HG03460 (cell line): ENCODE data around the gene C19orf25.
"Not testable (repeated sequence)": the region's sequence is repeated elsewhere in the genome, so short reads cannot be mapped to it uniquely, and the experiment has no call there.

ENCODE experiments used
- ATAC-seq: cut with Tn5 transposase; IDR thresholded peaks from one replicate; pipeline ENCODE4 v1.9.1; 2021; ENCODE audit not compliant: unreplicated experiment

The C19orf25 gene

DNA sequence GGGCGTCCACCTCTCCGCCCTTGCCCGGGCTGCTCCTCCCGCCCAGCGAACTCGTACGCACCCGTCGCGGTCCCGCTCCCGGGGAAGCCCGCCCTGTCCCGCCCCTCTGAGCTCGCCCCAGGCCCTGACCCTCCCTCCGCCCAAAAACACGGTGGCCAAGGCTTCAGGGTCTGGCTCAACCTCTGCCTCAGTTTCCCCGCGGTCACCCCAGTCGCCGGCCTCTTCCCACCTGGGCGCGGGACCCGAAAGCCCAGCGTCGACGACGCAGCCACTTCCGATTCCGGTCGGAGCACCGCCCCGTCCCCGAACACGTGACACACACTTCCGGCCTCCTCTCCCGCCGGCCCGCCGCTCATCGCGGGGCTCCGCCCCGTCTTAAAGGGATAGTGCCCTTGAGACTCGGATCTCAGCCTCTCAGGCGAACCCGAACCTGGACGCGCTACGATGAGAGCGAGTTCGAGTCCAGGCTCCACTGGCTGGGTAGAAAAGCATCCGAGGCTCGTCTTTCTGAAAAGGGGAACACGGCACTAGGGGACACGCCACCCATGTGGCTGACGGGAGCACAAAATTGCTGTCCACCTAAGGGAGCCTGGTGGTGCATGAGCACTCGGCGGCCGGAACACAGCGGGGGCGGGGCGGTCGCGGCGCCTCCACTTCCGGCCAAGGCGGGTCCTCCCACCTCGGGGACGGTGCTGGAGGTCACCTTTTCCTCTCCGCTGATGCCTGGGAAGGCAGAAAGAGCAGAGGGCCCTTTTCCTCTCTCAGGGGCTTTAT is at the start of gene C19orf25:
Gene C19orf25, minus strand, starts transcription at position 282 of the 774 bp plus-strand sequence. CDS start 312 bp downstream, outside the sequence.
- peak; percentile 83 for ATAC-seq

DNA sequence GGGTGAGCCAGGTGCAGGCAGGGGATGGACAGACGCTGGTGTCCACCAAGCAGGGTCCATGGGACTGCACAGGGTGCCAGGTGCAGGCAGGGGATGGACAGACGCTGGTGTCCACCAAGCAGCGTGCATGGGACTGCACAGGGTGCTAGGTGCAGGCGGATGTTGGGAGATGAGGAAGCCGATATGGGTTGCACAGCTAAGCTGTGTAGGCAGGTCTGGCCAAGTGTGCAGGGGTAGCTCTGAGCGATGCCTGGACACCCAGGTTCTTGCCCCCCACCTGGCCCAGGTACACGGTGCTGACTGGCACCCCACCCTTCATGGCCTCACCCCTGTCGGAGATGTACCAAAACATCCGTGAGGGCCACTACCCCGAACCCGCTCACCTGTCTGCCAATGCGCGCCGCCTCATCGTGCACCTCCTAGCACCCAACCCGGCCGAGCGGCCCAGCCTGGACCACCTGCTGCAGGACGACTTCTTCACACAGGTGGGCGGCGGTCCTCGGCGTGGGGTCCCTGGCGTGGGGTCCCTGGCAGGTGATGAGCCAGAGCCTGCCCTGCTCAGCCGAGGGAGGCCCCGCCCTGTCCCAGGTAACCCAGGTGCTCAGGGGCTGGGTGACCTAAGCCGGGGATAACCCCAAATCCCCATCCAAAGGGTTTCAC is 48.8 kb upstream of the C19orf25 start:
- no peak for ATAC-seq

DNA sequence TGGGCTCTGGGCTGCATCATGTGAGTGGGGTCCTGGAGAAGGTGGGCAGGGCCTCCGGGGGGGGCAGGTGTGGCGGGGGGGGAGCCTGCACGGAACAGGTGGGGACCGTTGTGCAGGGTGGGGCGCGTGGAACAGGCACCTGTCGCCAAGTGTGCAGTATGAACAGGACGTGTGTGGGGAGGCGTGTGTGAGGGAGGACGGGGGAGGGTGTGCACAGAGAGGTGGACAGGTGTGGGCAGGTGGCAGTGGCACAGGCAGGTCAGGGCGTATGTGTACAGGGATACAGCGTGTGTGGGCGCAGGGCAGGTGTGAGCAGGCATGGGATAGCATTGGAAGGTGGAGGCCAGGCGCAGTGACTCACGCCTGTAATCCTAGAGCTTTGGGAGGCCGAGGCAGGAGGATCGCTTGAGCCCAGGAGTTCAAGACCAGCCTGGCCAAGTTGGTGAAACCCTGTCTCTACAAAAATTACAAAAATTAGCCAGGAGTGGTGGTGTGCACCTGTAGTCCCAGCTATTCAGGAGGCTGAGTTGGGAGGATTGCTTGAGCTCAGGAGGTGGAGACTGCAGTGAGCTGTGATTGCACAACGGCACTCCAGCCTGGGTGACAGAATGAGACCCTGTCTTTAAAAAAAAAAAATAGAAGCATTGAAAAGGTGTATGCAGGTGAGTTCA is 48.1 kb upstream of the C19orf25 start:
- no peak for ATAC-seq

DNA sequence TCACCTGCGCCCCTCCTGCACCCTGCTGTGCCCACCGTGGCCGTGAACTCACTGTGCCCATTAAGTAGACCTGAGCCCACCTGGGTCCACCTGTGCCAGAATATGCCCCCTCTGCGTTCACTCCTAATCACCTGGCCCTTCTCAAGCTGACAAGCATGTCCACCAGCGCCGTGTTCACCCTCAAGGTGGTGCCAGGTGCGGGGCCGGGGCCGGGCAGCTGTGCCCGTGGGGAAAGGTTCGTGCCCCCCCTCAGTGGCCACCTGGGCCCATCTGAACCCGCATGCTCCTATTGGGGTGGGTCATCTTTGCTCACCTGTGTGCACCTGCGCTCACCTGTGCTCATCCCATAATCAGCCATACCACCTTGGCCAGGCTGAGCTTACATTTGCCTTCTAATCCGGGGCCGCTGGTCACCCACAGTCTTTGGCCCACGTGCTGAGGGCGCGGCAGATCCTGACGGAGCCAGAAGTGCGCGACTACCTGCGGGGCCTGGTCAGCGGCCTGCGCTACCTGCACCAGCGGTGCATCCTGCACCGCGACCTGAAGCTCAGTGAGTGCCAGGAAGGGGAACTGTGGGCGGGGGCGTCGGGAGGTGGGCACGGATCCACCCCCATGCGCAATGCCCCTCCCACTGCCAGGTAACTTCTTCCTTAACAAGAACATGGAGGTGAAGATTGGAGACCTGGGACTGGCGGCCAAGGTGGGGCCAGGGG is 47.2 kb upstream of the C19orf25 start:
- ATAC-seq = no peak

DNA sequence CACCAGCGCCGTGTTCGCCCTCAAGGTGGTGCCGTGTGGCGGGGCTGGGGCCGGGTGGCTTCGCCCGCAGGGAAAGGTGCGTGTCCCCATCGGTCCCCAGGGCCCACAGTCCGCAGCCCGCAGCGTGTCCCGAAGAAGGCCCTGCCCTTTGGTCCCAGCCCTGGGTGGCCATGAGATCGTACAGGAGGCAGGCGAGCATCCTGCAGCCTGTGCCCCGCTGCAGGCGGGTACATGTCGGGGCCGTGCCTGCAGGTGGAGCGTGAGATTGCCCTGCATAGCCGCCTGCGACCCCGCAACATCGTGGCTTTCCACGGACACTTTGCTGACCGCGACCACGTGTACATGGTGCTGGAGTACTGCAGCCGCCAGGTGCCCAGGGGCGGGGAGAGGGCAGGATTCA is 46.3 kb upstream of the C19orf25 start:
- no peak for ATAC-seq

DNA sequence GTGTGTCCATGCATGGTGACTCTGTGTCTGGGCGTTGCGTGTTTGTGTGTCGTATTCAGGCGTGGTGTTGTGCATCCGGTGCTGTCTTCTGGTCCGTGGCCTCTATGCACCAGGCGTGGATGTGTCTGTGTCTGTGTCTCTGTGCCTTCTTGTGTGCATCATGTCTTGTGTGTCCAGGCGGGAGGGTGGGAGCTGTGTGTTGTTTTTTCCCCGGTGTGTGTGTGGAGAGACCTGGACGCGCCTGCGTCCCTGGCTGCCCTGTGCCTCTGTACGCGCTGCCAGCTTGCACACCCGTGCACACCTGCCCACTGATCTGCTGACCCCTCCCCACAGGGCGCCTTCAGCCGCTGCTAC is 45.9 kb upstream of the C19orf25 start:
- ATAC-seq = no peak

DNA sequence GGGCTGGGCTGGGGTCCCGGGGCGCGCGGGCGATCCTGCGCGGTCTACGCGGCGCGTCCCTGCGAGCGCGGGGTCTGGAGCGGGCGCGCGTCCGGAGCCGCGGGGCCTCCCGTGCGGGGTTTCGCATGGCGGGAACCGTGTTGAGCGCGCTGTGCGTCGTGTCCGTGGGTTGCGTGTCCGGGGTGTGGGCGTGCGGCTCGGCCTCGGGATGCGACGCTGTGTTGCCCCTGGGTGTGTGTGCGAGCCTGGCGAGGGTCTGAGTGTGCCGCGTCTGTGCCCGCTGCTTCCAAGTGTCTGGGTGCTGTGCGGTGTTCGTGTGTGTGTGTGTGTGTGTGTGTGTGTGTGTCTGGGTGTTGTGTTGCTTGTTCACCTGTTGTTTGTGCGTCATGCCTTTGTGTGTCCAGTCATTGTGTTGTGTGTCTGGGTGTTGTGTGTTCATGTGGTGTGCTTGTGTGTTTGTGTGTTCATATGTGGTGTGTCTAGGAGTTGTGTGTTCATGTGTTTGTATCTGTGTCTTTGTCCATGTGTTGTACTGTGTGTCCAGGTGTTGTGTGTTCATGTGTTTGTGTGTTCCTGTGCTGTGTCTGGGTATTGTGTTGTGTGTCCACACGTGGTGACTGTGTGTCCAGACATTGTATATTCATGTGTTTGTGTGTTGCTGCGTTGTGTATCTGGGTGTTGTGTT is 45.4 kb upstream of the C19orf25 start:
- no peak for ATAC-seq

DNA sequence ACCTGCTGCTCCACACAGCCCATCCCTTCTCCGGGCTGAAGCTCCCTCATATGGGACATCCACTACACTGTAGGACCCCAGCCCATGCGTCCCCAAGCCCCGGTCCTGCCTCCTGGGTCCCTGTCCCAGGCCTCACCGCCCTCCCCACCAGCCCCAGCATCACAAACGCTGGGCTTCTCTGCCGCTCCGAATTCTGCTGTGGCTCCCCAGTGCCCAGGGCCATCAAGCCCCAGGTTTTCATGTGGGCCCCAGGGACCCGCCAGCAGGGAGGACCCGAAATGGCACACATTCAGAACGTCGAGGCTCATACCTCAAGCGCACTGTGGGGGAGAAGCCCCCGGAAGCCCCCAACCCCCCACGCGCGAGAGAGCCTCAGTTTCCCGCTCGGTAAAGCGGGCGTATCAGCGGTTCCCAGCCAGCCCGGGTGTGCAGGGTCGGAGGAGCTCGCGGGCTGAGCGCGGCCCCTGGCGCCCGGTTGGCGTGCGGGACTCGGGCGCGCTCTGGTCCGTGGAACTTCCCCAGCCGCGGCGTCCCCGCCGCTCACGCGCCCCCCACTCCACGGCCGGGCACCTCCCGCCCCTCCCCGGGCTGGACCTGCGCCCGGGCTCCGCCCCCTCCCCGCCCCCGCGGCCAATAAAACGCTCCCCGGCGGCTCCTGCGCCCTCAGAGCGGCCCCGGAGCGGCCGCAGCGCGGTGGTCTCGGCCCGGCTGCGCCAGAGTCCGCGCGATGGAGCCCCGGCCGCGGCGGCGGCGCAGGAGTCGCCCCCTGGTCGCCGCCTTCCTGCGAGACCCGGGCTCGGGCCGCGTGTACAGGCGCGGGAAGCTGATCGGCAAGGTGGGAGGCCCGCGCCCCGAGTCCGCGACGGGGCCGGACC is 44.6 kb upstream of the C19orf25 start, which contains the start of gene PLK5:
Gene PLK5, plus strand, starts transcription at position 666 of the 875 bp plus-strand sequence. CDS start 2,920 bp downstream, outside the sequence.
- ATAC-seq = no peak

DNA sequence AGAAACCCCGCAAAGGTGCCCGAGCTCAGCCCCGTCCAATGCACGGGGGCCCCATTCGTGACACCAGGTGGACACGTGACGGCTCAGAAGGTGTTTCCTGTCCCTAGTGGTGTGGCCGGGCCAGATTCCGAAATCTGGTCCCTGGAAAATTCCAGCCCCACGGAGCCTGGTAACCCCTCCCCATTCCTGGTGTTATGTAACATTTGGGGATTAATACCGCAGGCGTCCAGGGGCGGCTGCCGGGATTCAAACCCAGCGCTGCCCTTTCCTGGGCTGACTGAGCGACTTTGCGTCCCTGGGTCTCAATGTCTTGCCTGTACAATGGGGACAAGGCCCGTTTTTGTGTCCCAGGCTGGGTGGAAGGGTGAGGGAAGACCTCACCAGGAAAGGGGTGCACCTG is 43.8 kb upstream of the C19orf25 start:
- no peak for ATAC-seq

DNA sequence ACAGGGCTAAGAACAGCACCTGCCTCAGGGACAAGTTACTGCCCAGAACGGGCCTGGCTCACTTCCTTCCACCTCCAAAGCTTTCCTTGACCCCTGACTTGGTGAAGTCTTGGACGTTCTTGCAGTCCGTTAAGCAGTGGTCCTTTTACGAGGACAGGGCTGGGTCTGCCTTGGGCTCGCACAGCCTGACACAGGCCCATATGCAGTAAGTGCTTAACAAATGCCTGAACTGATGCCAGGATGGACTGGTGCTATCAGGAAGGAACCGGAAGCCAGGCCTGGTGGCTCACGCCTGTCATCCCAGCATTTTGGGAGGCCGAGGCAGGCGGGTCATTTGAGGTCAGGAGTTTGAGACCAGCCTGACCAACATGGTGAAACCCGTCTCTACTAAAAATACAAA is 43.0 kb upstream of the C19orf25 start:
- ATAC-seq = no peak

DNA sequence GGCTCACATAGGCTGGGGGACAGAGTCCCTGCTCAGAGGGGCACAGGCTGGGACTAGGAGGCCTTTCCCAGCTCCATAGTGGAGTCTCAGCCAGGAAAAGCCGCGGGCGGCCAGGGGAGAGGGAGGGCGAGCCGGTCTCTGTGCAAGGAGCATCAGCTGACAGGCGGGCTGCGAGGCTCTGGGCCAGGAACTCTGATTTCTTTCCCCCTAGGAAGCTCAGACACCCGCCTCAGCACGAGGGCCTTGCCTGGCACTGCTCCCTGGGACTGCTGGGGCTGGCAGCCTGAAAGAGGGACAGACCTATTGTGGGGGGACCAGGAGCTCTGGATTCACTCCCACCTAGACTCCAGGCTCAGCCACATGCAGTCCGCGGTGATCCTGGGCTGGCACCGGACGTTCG is 42.6 kb upstream of the C19orf25 start:
- no peak for ATAC-seq

DNA sequence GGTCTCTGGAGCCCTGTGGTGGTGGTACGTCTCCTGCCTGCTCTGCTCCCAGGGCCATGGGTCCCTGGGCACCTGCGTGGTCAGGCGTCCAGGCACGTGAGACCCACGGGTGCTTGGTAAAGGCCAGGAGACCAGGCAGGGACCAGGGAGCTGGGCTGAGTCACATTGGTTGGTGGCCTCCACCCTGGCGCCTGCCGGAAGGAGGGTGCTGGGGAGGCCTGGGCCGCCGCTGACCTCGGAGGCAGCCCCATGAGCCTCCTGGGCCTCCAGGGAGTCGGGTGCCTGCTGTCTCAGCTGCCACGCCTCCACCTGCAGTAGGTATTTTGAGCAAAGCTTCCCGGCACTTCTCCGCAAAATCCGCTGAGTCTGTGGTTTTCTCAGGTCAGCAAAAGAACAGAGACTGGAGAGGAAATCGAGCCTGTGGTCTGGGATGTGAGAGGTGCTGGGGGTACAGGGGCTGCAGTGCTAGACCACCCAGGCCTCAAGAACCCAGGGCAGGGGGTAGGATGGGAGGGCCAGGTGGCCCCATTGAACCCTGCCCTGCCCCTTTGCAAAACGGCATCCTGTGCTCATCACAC is 41.3 kb upstream of the C19orf25 start:
- ATAC-seq = no peak

DNA sequence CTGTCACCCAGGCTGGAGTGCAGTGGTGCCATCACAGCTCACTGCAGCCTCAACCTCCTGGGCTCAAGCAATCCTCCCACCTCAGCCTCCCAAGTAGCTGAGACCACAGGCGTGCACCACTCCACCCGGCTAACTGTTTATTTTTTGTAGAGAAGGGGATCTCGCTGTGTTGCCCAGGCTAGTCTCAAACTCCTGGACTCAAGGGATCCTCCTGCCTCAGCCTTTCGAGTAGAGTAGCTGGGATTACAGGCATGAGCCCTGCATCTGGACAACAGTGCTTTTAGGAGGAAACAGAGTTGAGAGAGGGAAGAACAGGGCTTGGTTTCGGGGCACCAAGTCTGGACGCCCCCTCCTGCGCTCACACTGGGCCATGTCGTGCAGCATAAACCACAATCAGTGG is 40.8 kb upstream of the C19orf25 start:
- not testable (repeated sequence) for ATAC-seq

DNA sequence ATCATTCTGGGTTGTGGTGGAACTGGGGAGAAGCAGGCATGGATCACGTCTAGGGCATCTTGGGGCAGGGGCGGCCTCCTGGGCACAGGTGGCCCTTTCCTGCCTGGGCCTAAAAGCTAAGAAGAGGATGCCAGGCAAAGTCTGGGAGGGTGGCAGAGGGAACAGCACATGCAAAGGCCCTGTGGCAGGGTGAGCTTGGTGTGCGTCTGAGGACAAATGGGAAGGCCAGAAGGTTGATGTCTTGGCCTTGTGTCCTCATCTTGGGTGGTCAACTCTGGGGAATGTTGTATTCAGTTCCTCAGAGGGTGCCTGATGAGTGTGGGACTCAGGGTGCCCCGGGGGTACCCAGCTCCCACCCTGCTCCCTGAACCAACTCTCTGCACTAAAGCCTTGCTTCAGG is 39.5 kb upstream of the C19orf25 start:
- no peak for ATAC-seq

DNA sequence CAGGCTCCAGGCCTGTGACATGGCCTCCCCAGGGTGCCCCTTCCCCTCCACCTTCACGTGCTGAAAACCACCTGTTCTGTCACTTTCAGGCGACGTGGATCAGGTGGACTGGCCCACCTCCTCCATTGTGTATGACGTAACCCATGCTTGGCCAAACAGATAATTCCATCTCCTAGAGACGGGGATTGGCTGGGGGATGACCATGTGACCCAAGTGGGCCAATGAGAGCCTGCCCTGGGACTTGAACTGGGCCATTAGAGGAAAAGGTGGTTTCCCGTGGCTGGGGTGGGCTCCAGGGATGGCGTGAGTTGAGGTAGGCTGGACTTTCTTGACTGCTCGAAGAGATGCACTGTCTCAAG is 37.4 kb upstream of the C19orf25 start:
- ATAC-seq = no peak

DNA sequence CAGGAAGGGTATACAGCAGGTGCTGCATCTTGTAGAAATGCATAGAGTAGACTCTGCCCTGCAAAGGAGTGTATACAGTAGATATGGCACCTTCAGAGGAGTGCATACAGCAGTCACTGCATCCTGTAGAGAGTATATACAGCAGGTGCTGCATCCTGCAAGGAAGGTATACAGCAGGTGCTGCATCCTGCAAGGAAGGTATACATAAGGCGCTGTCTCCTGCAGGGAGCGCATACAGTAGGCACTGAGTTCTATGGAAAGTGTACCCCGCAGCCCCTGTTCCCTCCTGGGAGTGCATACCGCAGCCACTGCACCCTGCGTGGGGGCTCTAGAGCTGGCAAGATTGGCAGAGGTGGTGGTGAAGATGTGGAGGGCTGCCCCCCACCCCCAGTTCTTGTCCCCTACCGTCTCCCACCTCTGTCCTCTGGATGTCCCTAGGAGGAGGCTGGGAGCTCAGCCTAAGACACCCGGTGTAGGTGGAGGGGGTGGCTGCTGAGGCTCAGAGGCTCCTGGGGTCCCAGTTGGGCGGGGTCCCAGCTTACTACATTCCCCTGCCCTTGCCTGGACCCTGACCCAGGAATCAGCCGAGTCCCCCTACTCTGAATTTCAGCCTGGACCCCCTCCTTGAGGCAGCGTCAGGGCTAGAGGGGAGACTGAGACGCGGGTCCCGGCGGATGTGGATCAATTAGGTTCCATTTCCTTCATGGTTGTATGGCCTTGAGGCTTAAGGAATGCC is 36.1 kb upstream of the C19orf25 start:
- no peak for ATAC-seq

DNA sequence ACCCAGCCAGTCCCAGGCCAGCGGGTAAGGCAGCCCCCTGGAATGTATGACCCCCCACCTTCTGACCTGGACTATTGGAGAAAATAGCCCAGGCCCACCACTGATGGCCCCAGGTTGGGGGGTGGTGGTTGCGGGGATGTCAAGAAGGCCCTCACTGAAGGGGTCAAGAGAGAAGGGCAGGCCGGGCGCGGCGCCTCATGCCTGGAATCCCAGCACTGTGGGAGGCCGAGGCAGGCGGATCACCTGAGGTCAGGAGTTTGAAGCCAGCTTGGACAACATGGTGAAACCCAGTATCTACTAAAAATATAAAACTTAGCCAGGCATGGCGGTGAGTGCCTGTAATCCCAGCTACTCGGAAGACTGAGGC is 35.3 kb upstream of the C19orf25 start:
- no peak for ATAC-seq

DNA sequence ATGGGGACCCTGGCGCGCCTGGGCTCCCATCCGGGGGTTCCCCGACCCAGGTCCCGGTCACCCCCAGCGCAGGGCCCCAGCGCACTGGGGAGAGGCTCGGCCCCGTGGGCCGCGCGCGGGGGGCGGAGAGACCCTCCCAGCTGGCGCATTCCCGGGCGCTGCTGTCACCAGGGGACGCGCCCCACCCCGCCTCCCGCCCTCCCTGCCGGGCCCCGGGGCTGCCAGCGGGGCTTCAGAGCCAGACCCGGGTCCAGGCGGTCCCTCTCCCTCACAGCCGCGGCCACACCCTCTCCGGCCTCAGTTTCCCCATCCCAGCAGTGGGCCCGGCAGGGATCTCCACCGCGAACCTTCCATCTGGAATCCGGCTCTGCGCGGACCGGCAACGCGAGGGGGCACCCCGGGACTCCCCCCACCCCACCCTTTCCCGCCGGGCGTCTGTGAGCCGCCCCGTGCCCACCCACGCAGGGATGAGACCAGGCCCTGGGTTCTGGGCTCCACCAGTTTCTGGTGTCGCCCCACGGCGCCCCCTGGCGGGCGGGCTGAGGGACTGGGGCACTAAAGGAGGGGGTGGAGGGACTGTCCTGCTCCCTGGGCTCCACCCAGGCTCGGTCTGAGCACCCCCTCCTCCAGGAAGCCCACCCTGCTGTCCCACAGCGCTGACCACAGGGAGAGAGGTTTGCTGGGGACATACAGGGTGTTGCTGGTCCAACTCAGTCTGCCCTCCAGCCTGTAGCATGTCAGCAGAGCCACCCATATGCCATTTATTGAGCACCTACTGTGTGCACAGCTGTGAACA is 34.7 kb upstream of the C19orf25 start:
- no peak for ATAC-seq
